Measurements from ENCODE around the gene RABAC1.
"Not testable (repeated sequence)": the region's sequence is repeated elsewhere in the genome, so short reads cannot be mapped to it uniquely, and the experiment has no call there.

RABAC1 gene

GRCh38 chr19:41944336-41944735 is 14.8 kb downstream of the RABAC1 start:
- Histone ChIP-seq H3K4me3 (ENCODE audit: low read depth, low read length) (no peak overlapping the region), H3K4me1 (ENCODE audit: control insufficient read depth, insufficient read depth, low read length) (no peaks in the 10 kb centered on the region), H3K9ac (ENCODE audit: low read depth, low read length) (no peak overlapping the region), H3K27ac (ENCODE audit: low read depth, low read length) (no peak overlapping the region), H3K9me3 (ENCODE audit: control insufficient read depth, insufficient read depth, low read length) (no peaks in the 10 kb centered on the region), H3K36me3 (ENCODE audit: control insufficient read depth, insufficient read depth, low read length) (no peaks in the 10 kb centered on the region), H3K27me3 (ENCODE audit: control insufficient read depth, insufficient read depth, low read length) (peaks cover 35% of the 10 kb centered on the region)

DNA sequence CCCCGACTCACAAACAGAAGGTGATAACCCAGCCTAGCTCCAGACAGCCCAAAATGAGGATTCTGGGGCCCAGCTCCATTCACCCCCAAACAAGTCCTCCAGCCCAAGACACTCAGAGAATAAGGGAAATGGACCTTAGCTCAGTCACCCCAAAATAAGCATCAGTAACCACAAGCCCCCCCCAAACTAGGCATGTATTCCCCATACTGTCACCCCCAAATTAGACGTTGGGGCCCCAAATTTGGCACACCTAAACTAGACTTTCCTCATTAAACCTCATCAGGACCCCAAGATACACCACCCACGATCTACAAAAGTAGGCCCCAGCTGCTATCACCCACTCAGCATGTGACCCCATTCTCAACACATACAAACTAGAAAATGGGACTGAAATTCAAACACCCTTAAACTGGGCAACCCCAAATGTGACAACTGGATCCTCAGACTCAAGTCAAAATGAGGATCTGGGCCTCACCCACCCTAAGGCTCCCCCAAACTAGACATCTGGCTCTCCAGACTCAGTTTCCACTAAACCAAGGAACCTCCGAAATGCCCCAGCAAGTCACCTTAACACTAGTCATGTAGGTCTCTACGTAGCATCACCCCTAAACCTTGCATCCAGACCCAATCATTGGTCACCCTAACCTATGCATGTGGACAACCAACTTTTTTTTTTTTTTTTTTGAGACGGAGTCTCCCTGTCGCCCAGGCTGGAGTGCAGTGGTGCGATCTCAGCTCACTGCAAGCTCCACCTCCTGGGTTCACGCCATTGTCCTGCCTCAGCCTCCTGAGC is 17.5 kb downstream of the RABAC1 start:
- Histone ChIP-seq H3K4me3 (ENCODE audit: low read depth, low read length) (no peak overlapping the region), H3K9me3 (ENCODE audit: control insufficient read depth, insufficient read depth, low read length) (no peaks in the 10 kb centered on the region), H3K9ac (ENCODE audit: low read depth, low read length) (no peak overlapping the region), H3K36me3 (ENCODE audit: control insufficient read depth, insufficient read depth, low read length) (no peaks in the 10 kb centered on the region), H3K4me1 (ENCODE audit: control insufficient read depth, insufficient read depth, low read length) (no peaks in the 10 kb centered on the region), H3K27me3 (ENCODE audit: control insufficient read depth, insufficient read depth, low read length) (peaks cover 46% of the 10 kb centered on the region), H3K27ac (ENCODE audit: low read depth, low read length) (no peak overlapping the region)

DNA sequence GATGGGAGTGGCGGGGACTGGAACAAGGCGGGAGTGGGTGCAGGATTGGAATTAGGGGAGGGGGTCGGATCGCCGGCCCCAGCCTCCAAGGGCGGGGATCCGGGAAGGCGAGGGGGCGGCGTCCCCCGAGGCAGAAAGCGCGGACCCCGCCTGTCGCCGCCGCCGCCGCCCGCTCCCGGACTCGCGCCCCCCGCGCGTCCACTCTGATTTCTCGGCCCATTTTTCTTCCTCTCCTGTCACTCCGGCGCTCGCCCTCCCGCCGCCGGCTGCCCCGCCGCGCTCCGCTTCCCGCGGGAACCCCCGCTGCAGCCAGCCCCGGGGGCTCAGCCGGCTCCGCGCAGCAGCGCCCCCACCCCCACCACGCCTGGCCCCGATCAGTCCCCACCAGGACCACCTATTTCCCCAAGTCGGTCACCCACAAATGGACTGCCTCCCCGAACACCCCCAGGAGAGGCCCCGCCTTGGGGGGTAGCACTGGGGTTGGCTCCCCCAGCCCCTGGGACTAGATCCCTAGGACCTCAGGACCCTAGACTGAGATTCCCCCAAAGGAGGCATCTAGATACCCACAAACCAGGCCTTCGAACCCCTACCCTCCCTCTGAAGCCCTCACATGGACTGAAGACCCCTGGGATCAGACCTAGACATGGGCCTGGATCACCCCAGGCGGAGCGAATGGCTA is 18.3 kb downstream of the RABAC1 start:
- H3K27ac ChIP-seq (ENCODE audit: low read depth, low read length), result no peak overlapping the region

DNA sequence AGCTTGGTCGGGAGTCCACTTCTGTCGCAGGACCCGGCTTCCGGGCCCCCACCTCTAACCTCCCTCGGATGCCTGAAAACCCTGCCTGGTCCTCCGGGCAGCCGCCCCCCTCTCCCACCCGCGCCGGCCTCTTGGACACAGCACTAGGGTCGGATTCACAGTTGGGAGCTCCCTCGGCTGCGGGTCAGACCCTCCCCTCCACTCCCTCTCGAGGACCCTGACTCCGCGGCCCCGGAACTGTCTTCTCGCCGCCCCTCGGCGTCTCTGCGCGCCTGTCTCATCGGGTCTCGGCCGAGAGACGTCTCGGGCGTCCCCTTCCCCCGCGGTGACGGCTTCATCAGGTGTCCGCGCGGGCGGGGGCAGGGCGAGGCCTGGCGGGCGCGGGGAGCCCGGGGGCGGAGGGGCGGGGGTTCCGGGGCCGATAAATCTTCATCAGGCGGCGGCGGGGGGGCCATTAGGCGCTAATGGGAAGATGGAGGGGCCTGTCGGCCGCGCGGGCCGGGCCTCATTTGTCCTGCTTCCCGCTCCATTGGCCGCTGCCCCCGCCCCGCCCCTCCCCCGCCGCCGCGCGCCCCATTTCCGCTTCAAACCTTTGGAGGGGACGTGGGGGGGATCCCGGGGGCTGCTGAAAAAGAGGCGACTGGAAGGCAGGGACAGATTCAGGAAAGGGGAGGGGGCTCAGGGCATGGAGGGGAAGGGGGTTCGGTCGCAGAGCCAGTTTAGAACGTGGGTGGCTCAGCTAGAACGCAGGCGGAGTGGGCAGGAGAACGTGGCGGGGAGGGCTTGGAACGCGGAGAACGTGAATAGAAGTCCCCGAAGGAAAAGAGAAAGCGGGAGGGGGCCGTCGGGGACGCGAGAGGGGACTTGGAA is 19.0 kb downstream of the RABAC1 start:
- Histone ChIP-seq H3K4me1 (ENCODE audit: control insufficient read depth, insufficient read depth, low read length) (no peaks in the 10 kb centered on the region), H3K27ac (ENCODE audit: low read depth, low read length) (no peak overlapping the region), H3K27me3 (ENCODE audit: control insufficient read depth, insufficient read depth, low read length) (peaks cover 61% of the 10 kb centered on the region), H3K36me3 (ENCODE audit: control insufficient read depth, insufficient read depth, low read length) (no peaks in the 10 kb centered on the region), H3K4me3 (ENCODE audit: low read depth, low read length) (peak overlapping the region; percentile 52), H3K9ac (ENCODE audit: low read depth, low read length) (no peak overlapping the region), H3K9me3 (ENCODE audit: control insufficient read depth, insufficient read depth, low read length) (no peaks in the 10 kb centered on the region)

More for the DNA sequence above, 18.3 kb downstream of the RABAC1 start:
- no peaks in the 10 kb centered on the region for H3K9me3 ChIP-seq (ENCODE audit: control insufficient read depth, insufficient read depth, low read length)
- H3K36me3 ChIP-seq (ENCODE audit: control insufficient read depth, insufficient read depth, low read length), result no peaks in the 10 kb centered on the region
- H3K27me3 ChIP-seq (ENCODE audit: control insufficient read depth, insufficient read depth, low read length), result peaks cover 53% of the 10 kb centered on the region
- H3K4me3 ChIP-seq (ENCODE audit: low read depth, low read length), result peak overlapping the region; percentile 52
- no peak overlapping the region for H3K9ac ChIP-seq (ENCODE audit: low read depth, low read length)
- H3K4me1 ChIP-seq (ENCODE audit: control insufficient read depth, insufficient read depth, low read length), result no peaks in the 10 kb centered on the region

DNA sequence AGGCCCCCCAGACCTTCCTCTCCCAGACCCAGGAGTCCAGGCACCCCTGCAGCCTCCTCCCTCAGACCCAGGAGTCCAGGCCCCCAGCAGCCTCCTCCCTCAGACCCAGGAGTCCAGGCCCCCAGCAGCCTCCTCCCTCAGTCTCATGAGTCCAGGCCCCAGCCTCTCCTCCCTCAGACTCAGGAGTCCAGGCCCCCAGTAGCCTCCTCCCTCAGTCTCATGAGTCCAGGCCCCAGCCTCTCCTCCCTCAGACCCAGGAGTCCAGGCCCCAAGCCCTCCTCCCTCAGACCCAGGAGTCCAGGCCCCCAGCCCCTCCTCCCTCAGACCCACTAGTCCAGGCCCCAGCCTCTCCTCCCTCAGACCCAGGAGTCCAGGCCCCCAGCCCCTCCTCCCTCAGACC is 19.9 kb downstream of the RABAC1 start:
- H3K4me1 ChIP-seq (ENCODE audit: control insufficient read depth, insufficient read depth, low read length); H3K27ac ChIP-seq (ENCODE audit: low read depth, low read length); H3K4me3 ChIP-seq (ENCODE audit: low read depth, low read length); H3K9me3 ChIP-seq (ENCODE audit: control insufficient read depth, insufficient read depth, low read length); H3K36me3 ChIP-seq (ENCODE audit: control insufficient read depth, insufficient read depth, low read length); H3K9ac ChIP-seq (ENCODE audit: low read depth, low read length): not testable (repeated sequence)
- H3K27me3 ChIP-seq (ENCODE audit: control insufficient read depth, insufficient read depth, low read length), result peaks cover 70% of the 10 kb centered on the region

GRCh38 chr19:41937525-41938468 is 21.3 kb downstream of the RABAC1 start:
- Histone ChIP-seq H3K27me3 (ENCODE audit: control insufficient read depth, insufficient read depth, low read length) (peaks cover 79% of the 10 kb centered on the region), H3K4me1 (ENCODE audit: control insufficient read depth, insufficient read depth, low read length) (no peaks in the 10 kb centered on the region; the same call in 1 of the 2 replicates), H3K9ac (ENCODE audit: low read depth, low read length) (no peak overlapping the region), H3K4me3 (ENCODE audit: low read depth, low read length) (no peak overlapping the region), H3K27ac (ENCODE audit: low read depth, low read length) (no peak overlapping the region), H3K9me3 (ENCODE audit: control insufficient read depth, insufficient read depth, low read length) (no peaks in the 10 kb centered on the region), H3K36me3 (ENCODE audit: control insufficient read depth, insufficient read depth, low read length) (no peaks in the 10 kb centered on the region)

DNA sequence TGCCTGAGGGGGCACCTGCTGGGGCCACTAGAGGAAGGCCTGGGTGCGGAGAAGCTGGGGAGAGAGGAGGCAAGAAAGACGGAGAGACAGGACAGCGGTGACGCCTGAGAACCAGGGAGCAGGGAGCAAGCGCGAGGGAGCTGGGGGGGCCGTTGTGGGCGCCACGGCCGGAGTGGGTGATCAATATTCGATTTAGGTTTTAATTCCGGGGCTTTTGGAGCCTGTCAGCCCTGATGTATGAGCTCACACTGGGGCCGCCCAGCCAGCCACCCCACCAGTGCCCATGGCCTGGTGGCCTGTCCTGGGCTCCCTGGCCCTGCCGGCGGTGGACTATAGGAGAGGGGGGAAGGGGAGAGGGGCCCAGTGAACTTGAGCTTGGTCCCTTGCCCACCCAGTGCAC is 22.2 kb downstream of the RABAC1 start:
- no peak overlapping the region for H3K9ac ChIP-seq (ENCODE audit: low read depth, low read length)
- H3K9me3 ChIP-seq (ENCODE audit: control insufficient read depth, insufficient read depth, low read length), result no peaks in the 10 kb centered on the region
- H3K4me3 ChIP-seq (ENCODE audit: low read depth, low read length), result no peak overlapping the region
- H3K27me3 ChIP-seq (ENCODE audit: control insufficient read depth, insufficient read depth, low read length), result peaks cover 85% of the 10 kb centered on the region
- no peaks in the 10 kb centered on the region for H3K36me3 ChIP-seq (ENCODE audit: control insufficient read depth, insufficient read depth, low read length)
- peaks cover 2% of the 10 kb centered on the region for H3K4me1 ChIP-seq (ENCODE audit: control insufficient read depth, insufficient read depth, low read length)
- H3K27ac ChIP-seq (ENCODE audit: low read depth, low read length), result no peak overlapping the region

DNA sequence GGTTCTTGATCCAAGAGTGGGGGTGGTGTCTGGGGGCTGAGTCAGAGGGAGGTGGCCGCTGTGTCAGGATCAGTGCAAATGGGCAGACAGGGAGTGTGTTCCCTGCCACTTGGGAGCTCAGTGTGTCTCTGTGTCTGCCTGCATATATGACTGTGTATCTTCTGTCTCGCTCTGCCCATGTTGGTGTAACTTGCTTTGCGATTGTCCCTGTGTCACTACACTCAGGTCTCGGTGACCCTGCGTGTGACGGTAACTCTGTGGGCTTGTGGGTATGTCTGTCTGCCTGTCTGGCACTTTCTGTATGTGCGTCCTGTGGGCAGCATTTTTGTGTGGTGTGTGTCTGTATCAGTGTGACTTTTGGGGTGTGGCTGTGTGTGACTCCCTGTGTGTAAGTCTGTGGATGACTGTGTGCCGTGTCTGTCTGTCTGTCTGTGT is 22.7 kb downstream of the RABAC1 start:
- H3K27ac ChIP-seq (ENCODE audit: low read depth, low read length), result no peak overlapping the region
- no peaks in the 10 kb centered on the region for H3K36me3 ChIP-seq (ENCODE audit: control insufficient read depth, insufficient read depth, low read length)
- peaks cover 86% of the 10 kb centered on the region for H3K27me3 ChIP-seq (ENCODE audit: control insufficient read depth, insufficient read depth, low read length)

DNA sequence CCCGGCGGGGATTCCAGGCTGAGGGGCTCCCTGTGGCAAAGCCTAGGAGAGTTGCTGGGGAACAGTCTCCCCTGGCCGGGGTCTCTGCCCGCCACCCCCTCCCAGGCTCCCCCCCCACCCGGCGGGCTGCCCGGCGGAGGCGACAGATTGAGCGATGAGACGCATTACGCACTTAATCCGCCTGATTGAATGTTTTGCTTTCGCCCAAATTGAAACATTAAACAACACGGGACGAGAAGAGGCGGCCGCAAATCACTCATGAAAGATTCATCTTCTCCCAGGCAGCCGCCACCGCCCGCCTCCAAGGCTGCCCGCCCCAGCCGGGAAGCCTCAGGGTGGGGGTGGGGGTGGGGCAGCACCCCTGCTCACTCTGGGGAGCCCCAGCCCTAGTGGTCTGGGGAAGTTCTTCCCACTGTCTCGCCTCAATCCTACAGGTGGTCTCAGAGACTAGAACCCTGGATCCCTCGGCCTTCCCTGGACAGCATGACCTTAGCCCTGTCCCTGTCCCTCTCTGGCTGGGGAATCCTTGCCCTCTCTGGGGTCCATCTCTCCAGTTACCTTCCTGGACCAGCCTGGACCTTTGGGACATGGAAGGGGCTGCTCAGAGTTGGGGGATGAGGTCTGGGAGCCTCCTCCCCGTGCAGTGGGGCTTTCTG is 23.2 kb downstream of the RABAC1 start:
- no peaks in the 10 kb centered on the region for H3K9me3 ChIP-seq (ENCODE audit: control insufficient read depth, insufficient read depth, low read length)
- H3K4me1 ChIP-seq (ENCODE audit: control insufficient read depth, insufficient read depth, low read length), result peaks cover 8% of the 10 kb centered on the region
- no peak overlapping the region for H3K9ac ChIP-seq (ENCODE audit: low read depth, low read length)
- H3K27me3 ChIP-seq (ENCODE audit: control insufficient read depth, insufficient read depth, low read length), result peaks cover 86% of the 10 kb centered on the region
- no peaks in the 10 kb centered on the region for H3K36me3 ChIP-seq (ENCODE audit: control insufficient read depth, insufficient read depth, low read length)
- no peak overlapping the region for H3K4me3 ChIP-seq (ENCODE audit: low read depth, low read length)
- no peak overlapping the region for H3K27ac ChIP-seq (ENCODE audit: low read depth, low read length)

More for the DNA sequence above, 22.7 kb downstream of the RABAC1 start:
- no peak overlapping the region for H3K4me3 ChIP-seq (ENCODE audit: low read depth, low read length)
- no peak overlapping the region for H3K9ac ChIP-seq (ENCODE audit: low read depth, low read length)
- H3K4me1 ChIP-seq (ENCODE audit: control insufficient read depth, insufficient read depth, low read length), result peaks cover 7% of the 10 kb centered on the region
- H3K9me3 ChIP-seq (ENCODE audit: control insufficient read depth, insufficient read depth, low read length), result no peaks in the 10 kb centered on the region

All from HUES48 (cell line).